SK-N-SH (cell line): ENCODE data around the gene MEN1. TPM values are rescaled to one million over a fixed set of nuclear protein-coding genes. Genes with fewer than 3 reads are reported as not detected.
A peak's percentile ranks its signal among the peaks of the same experiment; 100 is the strongest.

Source experiments
- CTCF ChIA-PET: fragments of 300-600, 350-600 bp; formaldehyde crosslinking; extraction: SDS; loops from one replicate; lab custom pipeline; 2021; lab: Yijun Ruan, JAX
- POLR2A ChIA-PET: fragments of 350-600 bp; sonication (Branson Sonifier 250); formaldehyde crosslinking; extraction: SDS; loops from one replicate; lab custom pipeline; 2020; ENCODE audit warnings: antibody characterized with exemption, inconsistent platforms; lab: Yijun Ruan, JAX
- DNase-seq: peaks from one replicate; pipeline ENCODE4 v3.0.0; 2012
- H2AFZ ChIP-seq: fragments of 200-600 bp; sonication (generic); 2 replicates; pipeline ENCODE4 v1.8.1; 2016; ENCODE audit warnings: antibody characterized with exemption, mild to moderate bottlenecking, low read depth
- H3F3A ChIP-seq: fragments of 200-600 bp; sonication (generic); replicated peaks from 2 replicates; pipeline ENCODE3; 2016; ENCODE audit warnings: antibody characterized with exemption, mild to moderate bottlenecking; ENCODE audit not compliant: insufficient read depth
- H3K27ac ChIP-seq, 2 experiments: fragments of 200-500 bp in 1 of 2; fragments of 200-600 bp in 1 of 2; sonication (Bioruptor generic) in 1 of 2; sonication (generic), shearing (Covaris generic) in 1 of 2; 2 replicates each; pipeline versions ENCODE4 v1.5.1 to v1.6.1; 2014 to 2016; ENCODE audit warnings: low read depth in 2 of 2, inconsistent platforms in 1 of 2, low read length in 1 of 2, mild to moderate bottlenecking in 1 of 2, mixed read lengths in 1 of 2
- H3K27me3 ChIP-seq: fragments of 200-600 bp; sonication (generic), shearing (Covaris generic); 2 replicates; pipeline ENCODE4 v1.6.1; 2016; ENCODE audit warnings: mixed run types; ENCODE audit not compliant: insufficient read depth
- H3K36me3 ChIP-seq, 2 experiments: fragments of 200-500 bp in 1 of 2; fragments of 200-600 bp in 1 of 2; sonication (Bioruptor generic) in 1 of 2; sonication (generic) in 1 of 2; replicated peaks in 1 of 2; 2 replicates each; pipeline versions ENCODE3 to v1.5.1; 2014 to 2016; ENCODE audit warnings: low read length in 1 of 2, mild to moderate bottlenecking in 1 of 2; ENCODE audit not compliant: insufficient read depth in 2 of 2, control insufficient read depth in 1 of 2
- H3K4me1 ChIP-seq, 2 experiments: fragments of 200-500 bp in 1 of 2; fragments of 200-600 bp in 1 of 2; sonication (Bioruptor generic) in 1 of 2; sonication (generic), shearing (Covaris generic) in 1 of 2; 2 replicates each; pipeline versions ENCODE4 v1.5.1 to v1.6.1; 2014 to 2016; ENCODE audit warnings: low read depth in 1 of 2, low read length in 1 of 2, mixed run types in 1 of 2; ENCODE audit not compliant: insufficient read depth in 2 of 2, control insufficient read depth in 1 of 2
- H3K4me2 ChIP-seq: fragments of 200-600 bp; sonication (generic), shearing (Covaris generic); 2 replicates; pipeline ENCODE4 v1.6.1; 2017; ENCODE audit warnings: mixed run types
- H3K4me3 ChIP-seq, 2 experiments: fragments of 200-500 bp in 1 of 2; fragments of 200-600 bp in 1 of 2; sonication (Bioruptor generic) in 1 of 2; sonication (generic), shearing (Covaris generic) in 1 of 2; 2 replicates each; pipeline versions ENCODE4 v1.5.1 to v1.8.1; 2014 to 2016; ENCODE audit warnings: low read depth in 2 of 2, inconsistent platforms in 1 of 2, low read length in 1 of 2, mild to moderate bottlenecking in 1 of 2, mixed read lengths in 1 of 2, moderate library complexity in 1 of 2
- H3K79me2 ChIP-seq: fragments of 200-600 bp; sonication (generic); 2 replicates; pipeline ENCODE4 v1.8.1; 2017; ENCODE audit warnings: mild to moderate bottlenecking; ENCODE audit not compliant: insufficient read depth
- H3K9ac ChIP-seq: fragments of 200-600 bp; sonication (generic); 2 replicates; pipeline ENCODE4 v1.6.1; 2017; ENCODE audit warnings: mixed run types
- H3K9me2 ChIP-seq: fragments of 200-600 bp; sonication (generic); 2 replicates; pipeline ENCODE4 v1.6.1; 2017; ENCODE audit warnings: mixed run types
- H3K9me3 ChIP-seq: fragments of 200-600 bp; sonication (generic); 2 replicates; pipeline ENCODE4 v1.6.1; 2017; ENCODE audit warnings: mixed run types, mild to moderate bottlenecking, moderate library complexity
- H4K20me1 ChIP-seq: fragments of 200-600 bp; sonication (generic); 2 replicates; pipeline ENCODE4 v1.6.1; 2017; ENCODE audit warnings: mild to moderate bottlenecking, mixed run types; ENCODE audit not compliant: insufficient read depth
- CTCF ChIP-seq: fragments of 200-600 bp; sonication (generic); IDR thresholded peaks from 2 replicates; pipeline ENCODE4 v1.6.1; 2017; ENCODE audit warnings: antibody characterized with exemption, mild to moderate bottlenecking, moderate library complexity
- FOXJ3 ChIP-seq: sonication (generic); formaldehyde crosslinking; IDR thresholded peaks from 2 replicates; pipeline ENCODE4 v1.5.1; 2020; ENCODE audit warnings: mild to moderate bottlenecking, missing genetic modification reagents
- FOXM1 ChIP-seq: IDR thresholded peaks from 2 replicates; pipeline ENCODE4 v1.4.0; 2012; ENCODE audit warnings: low read depth, mild to moderate bottlenecking
- GATA2 ChIP-seq: sonication (generic); formaldehyde crosslinking; IDR thresholded peaks from 2 replicates; pipeline ENCODE4 v1.5.0; 2020; ENCODE audit warnings: mild to moderate bottlenecking, missing genetic modification reagents
- NRF1 ChIP-seq: IDR thresholded peaks from 2 replicates; pipeline ENCODE4 v1.6.1; 2012; ENCODE audit warnings: low read depth, mild to moderate bottlenecking, low read length
- POLR2AphosphoS5 ChIP-seq: IDR thresholded peaks from 2 replicates; pipeline ENCODE4 v1.6.1; 2012; ENCODE audit warnings: low read depth, low read length
- RAD21 ChIP-seq: IDR thresholded peaks from 2 replicates; pipeline ENCODE4 v1.6.1; 2012; ENCODE audit warnings: mild to moderate bottlenecking, low read length
- SMC3 ChIP-seq: IDR thresholded peaks from 2 replicates; pipeline ENCODE4 v1.6.1; 2012; ENCODE audit warnings: low read depth, low read length, improper control_type of control experiment
- TEAD4 ChIP-seq: IDR thresholded peaks from 2 replicates; pipeline ENCODE4 v1.4.0; 2012; ENCODE audit warnings: mild to moderate bottlenecking, borderline replicate concordance; ENCODE audit not compliant: insufficient read depth
- USF2 ChIP-seq: fragments of 150-350 bp; IDR thresholded peaks from 2 replicates; pipeline ENCODE4 v1.6.1; 2017; ENCODE audit warnings: antibody characterized with exemption, low read length, low read depth, borderline replicate concordance
- WGBS: methylation state at CpG from one replicate; pipeline ENCODE4 v1.1.6; 2017; ENCODE audit warnings: low lambda C conversion rate; 5-methylcytosine and 5-hydroxymethylcytosine counted together
- polyA plus RNA-seq, 3 experiments: library from polyadenylated mRNA; depleted of rRNA; stranded (reverse); fragments of >200 nt; gene quantifications; 2 replicates each; pipeline ENCODE4 v1.2.3, GENCODE V29; 2012

Gene MEN1
- polyA plus RNA-seq, 1 of the 3 experiments (the other 2 are of a cell fraction) = 52.9 TPM

GRCh38 chr11:64845129-64845775 lies 34.9 kb upstream of the MEN1 start:
- no peak overlapping the region for H2AFZ ChIP-seq
- peaks cover 5 to 7% of the 10 kb centered on the region in 2 experiments; a peak in 2 of 4 replicates for H3K4me1 ChIP-seq
- H3K4me2 ChIP-seq = peak overlapping the region; percentile 57; the same call in 1 of the 2 replicates
- H3K9me3 ChIP-seq = no peaks in the 10 kb centered on the region
- ChIA-PET POLR2A (no interaction called here), CTCF (interaction anchor here (1.0 to 12.8 kb wide), 9 partner anchors 10 to 272 kb away, joined by 3 to 530 read pairs (median 11); partner anchors contain the start of genes EHD1, TM7SF2 and ZNHIT2)
- no peaks in the 10 kb centered on the region for H3K79me2 ChIP-seq
- WGBS = 43% methylated on average over 8 of the region's 9 CpGs
- H3K36me3 ChIP-seq = no peaks in the 10 kb centered on the region
- no peak overlapping the region for H3K9ac ChIP-seq
- H3K27ac ChIP-seq = no peak overlapping the region
- H3F3A ChIP-seq = peaks cover 15% of the 10 kb centered on the region
- no peaks in the 10 kb centered on the region for H4K20me1 ChIP-seq
- H3K27me3 ChIP-seq = no peaks in the 10 kb centered on the region
- DNase-seq = no peak
- peak overlapping the region in 1 of 2 experiments; percentile 37; a peak in 1 of 4 replicates for H3K4me3 ChIP-seq
- H3K9me2 ChIP-seq = no peaks in the 10 kb centered on the region
- TF ChIP-seq USF2 (no peak), POLR2AphosphoS5 (no peak), GATA2 (no peak), TEAD4 (no peak)

- CTCF ChIA-PET = interaction anchor here (1.0 to 12.8 kb wide), 15 partner anchors 9 to 273 kb away, joined by 3 to 530 read pairs (median 5); partner anchors contain the start of genes EHD1, MAP4K2 and ZNHIT2
- Histone ChIP-seq H3K9me2 (no peaks in the 10 kb centered on the region), H3F3A (peaks cover 15% of the 10 kb centered on the region), H3K36me3 (no peaks in the 10 kb centered on the region), H3K4me3 (peak within 1 kb of the TSS in 1 of 2 experiments; percentile 37; a peak in 2 of 4 replicates), H3K79me2 (no peaks in the 10 kb centered on the region), H4K20me1 (no peaks in the 10 kb centered on the region), H3K27ac (no peak within 1 kb of the TSS), H3K9ac (no peak within 1 kb of the TSS), H3K4me1 (peaks cover 5 to 7% of the 10 kb centered on the region in 2 experiments; a peak in 2 of 4 replicates), H3K4me2 (peak within 1 kb of the TSS; percentile 57; the same call in 1 of the 2 replicates), H3K9me3 (no peaks in the 10 kb centered on the region), H3K27me3 (no peaks in the 10 kb centered on the region), H2AFZ (peak within 1 kb of the TSS; percentile 51; the same call in 1 of the 2 replicates)
- peak; percentile 93 for DNase-seq
- POLR2A ChIA-PET = no interaction called here
- WGBS = 22% methylated on average over 17 of the region's 96 CpGs
- TF ChIP-seq USF2 = no peak
- peak; percentile 44 for TF ChIP-seq NRF1
- no peak for TF ChIP-seq FOXM1
- TF ChIP-seq SMC3 = peak; percentile 15; the same call in 1 of the 2 replicates
- no peak for TF ChIP-seq FOXJ3 (CRISPR knock-in tag)
- peak; percentile 21; the same call in 1 of the 2 replicates for TF ChIP-seq RAD21
- peak; percentile 56 for TF ChIP-seq CTCF
- TF ChIP-seq, all 33 proteins: peak for 4
Observed at GRCh38 chr11:64844330-64845128, 34.2 kb upstream of the MEN1 start, which contains the start of gene CDC42BPG. Gene CDC42BPG, minus strand, starts transcription at chr11:64844653. Its CDS starts 84 bp downstream, at chr11:64844569.
